C4-2B (cell line): ENCODE data around the gene PSTPIP2.

Experiments used
- CTCF ChIP-seq: fragments of 450-650 bp; conservative IDR thresholded peaks from 2 replicates; pipeline ENCODE4 v1.5.1; 2017; ENCODE audit warnings: mild to moderate bottlenecking
- ZFX ChIP-seq: fragments of 450-650 bp; IDR thresholded peaks from 2 replicates; pipeline ENCODE4 v1.6.1; 2017

- TF ChIP-seq CTCF, result no peak
- TF ChIP-seq ZFX, result no peak
Measured at GRCh38 chr18:45997700-45998151, 74.3 kb downstream of the PSTPIP2 start.
